GM06990 (cell line): ENCODE data around the gene TMEM258.

Source experiments
- DNase-seq: peaks from one replicate; pipeline ENCODE4 v3.0.0-alpha.2; 2011; ENCODE audit not compliant: insufficient read length; ENCODE audit errors: extremely low read depth
- H3K27me3 ChIP-seq: replicated peaks from 2 replicates; pipeline ENCODE4 v1.6.0; 2011; ENCODE audit warnings: low read length; ENCODE audit not compliant: control insufficient read depth, insufficient read depth
- H3K36me3 ChIP-seq: 2 replicates; pipeline ENCODE4 v1.5.1; 2011; ENCODE audit warnings: low read length; ENCODE audit not compliant: control insufficient read depth, insufficient read depth
- H3K4me3 ChIP-seq: replicated peaks from 2 replicates; pipeline ENCODE4 v1.5.1; 2011; ENCODE audit warnings: low read depth, mild to moderate bottlenecking, control low read depth, low read length
- TF ChIP-seq, protein P1 (sequence below): IDR thresholded peaks from 2 replicates; pipeline ENCODE4 v1.5.1; 2011; ENCODE audit warnings: low read length, control low read depth, mild to moderate bottlenecking, inconsistent platforms; ENCODE audit not compliant: insufficient read depth, poor library complexity, severe bottlenecking

Gene TMEM258

DNA sequence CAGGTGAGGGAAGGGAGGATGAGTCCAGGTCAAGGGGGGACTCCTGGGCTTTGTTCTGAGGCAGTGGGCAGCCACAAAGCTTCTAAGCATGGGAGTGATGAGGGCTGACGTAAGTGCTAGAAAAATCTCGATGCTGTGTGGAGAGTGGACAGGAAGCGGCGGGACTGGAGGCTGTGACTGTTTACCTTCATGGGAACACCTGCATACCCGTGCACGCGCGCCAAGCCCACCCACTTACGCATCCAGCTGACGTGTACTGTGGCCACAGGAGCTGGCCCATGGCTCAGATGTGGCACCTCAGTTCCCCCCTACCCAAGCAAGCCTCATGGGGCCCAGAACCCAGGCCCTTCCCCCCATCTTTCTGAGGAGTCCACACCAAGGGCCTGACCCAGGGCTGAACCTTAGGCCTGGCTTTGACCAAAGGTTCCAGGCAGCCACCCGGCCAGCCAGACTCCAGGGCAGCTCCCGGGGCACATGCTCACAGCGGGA is 26.0 kb downstream of the TMEM258 start:
- TF ChIP-seq, protein P1, sequence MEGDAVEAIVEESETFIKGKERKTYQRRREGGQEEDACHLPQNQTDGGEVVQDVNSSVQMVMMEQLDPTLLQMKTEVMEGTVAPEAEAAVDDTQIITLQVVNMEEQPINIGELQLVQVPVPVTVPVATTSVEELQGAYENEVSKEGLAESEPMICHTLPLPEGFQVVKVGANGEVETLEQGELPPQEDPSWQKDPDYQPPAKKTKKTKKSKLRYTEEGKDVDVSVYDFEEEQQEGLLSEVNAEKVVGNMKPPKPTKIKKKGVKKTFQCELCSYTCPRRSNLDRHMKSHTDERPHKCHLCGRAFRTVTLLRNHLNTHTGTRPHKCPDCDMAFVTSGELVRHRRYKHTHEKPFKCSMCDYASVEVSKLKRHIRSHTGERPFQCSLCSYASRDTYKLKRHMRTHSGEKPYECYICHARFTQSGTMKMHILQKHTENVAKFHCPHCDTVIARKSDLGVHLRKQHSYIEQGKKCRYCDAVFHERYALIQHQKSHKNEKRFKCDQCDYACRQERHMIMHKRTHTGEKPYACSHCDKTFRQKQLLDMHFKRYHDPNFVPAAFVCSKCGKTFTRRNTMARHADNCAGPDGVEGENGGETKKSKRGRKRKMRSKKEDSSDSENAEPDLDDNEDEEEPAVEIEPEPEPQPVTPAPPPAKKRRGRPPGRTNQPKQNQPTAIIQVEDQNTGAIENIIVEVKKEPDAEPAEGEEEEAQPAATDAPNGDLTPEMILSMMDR: no peak

DNA sequence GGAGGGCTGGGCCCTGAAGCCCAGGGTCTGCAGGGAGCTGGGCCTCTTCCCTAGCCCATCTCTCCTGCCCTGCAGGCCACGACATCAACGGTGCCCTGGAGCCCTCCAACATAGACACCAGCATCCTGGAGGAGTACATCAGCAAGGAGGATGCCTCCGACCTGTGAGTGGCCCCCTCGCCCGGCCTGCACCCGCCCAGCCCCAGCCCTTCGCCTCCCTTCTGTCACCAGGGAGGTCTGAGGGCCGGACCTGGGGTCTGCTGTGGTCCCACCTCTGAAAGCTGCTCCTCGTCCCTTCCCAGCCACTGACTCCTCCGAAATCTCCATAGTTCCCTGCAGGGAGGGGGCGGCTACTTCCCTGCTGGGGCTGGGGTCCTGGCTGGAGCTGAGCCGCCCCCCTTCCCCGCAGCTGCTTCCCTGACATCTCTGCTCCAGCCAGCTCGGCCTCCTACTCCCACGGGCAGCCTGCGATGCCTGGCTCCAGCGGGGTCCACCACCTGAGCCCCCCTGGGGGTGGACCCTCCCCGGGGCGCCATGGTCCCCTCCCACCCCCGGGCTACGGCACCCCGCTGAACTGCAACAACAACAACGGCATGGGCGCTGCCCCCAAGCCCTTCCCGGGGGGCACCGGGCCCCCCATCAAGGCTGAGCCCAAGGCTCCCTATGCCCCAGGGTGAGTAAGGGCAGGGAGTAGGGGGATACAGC is 26.7 kb downstream of the TMEM258 start:
- Histone ChIP-seq H3K27me3 (no peaks in the 10 kb centered on the region), H3K4me3 (no peak overlapping the region), H3K36me3 (no peaks in the 10 kb centered on the region)
- DNase-seq: no peak
- TF ChIP-seq, protein P1: no peak

More for the DNA sequence above, 26.0 kb downstream of the TMEM258 start:
- Histone ChIP-seq H3K27me3 (no peaks in the 10 kb centered on the region), H3K4me3 (no peak overlapping the region), H3K36me3 (no peaks in the 10 kb centered on the region)
- no peak for DNase-seq

DNA sequence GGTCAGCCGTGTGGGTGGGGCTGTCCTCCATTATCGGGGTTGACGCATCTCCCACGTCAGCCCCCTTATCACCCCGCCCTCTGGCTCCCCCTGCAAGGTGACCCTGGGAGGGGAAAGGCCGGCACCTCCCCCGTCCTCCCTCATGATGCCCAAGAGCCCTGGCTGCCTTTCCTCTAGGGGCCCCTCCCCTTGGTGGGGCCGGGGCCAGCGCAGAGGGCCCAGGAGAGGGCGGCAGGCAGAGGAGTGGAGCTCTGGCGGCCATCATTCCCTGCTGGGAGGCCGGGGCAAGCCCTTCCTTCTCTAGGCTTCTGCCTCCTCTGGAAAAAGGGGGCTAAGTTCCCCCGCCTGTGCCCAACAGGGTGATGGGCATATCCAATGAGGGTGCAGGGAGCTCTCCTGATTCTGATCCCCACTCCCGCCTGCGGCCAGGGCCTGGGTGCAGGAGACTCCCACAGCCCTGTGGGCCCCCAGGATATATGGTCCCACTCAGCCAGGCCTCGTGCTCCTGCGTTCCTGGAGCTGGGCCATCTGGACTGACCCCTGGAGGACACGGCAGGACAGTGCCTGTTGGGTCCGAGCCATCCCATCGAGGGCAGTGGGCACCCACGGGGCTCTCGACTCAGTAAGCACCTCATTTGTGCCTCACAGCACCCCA is 27.7 kb downstream of the TMEM258 start:
- Histone ChIP-seq H3K36me3 (no peaks in the 10 kb centered on the region), H3K27me3 (no peaks in the 10 kb centered on the region), H3K4me3 (no peak overlapping the region)
- TF ChIP-seq, protein P1: no peak
- DNase-seq: no peak

DNA sequence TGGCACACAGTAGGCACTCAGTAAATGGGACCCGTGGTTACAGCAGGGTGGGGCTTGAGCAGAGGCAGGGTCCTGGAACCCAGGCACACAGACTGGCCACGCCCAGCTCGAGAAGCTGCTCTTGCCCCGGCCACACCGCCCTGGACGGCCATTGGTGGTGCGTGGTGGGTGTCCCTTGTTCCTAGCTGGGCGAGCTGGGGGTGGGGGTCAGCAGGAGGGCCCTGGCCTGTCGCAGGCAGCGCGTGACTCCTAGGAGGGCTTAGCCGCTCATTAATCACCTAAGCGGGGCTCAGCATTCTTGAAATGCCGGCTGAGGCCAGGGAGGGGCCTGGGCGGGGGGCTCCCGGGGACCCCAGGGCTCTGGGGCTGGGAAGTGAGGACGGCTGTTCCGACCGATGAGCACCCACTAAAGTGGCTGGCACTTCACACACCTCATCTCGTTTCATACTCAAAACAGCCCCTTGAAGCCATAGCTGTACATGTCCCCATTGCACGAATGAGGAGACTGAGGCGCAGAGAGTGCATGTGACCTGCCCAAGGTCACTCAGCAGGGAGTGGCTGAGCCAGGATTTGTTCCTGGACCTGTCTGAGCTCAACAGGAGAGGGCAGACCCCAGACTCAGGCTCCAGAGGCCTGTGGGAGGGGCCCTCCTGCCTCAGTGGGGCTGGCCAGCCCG is 28.3 kb downstream of the TMEM258 start:
- no peak overlapping the region for H3K4me3 ChIP-seq
- DNase-seq: no peak
- H3K36me3 ChIP-seq: no peaks in the 10 kb centered on the region
- H3K27me3 ChIP-seq: no peaks in the 10 kb centered on the region
- TF ChIP-seq, protein P1: no peak

DNA sequence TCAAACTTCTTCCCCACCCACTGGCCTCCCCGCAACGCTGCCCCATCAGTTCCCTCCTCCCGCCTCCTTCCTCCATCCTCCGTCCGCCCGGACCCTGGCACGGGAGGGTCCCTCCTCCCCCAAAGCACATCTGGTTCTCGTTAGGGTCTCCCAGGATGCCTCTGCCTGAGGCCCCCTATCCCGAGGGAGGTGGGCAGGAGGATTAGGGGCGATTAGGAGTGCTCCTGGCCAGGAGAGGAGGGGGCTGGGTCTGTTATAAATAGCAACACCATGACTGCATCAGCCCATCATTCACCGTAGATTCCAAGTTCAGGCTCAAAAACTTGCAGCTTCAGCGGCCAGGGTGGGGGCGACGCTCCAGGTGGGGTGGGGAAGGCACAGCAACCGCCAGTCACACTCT is 29.6 kb downstream of the TMEM258 start:
- Histone ChIP-seq H3K27me3 (no peaks in the 10 kb centered on the region), H3K36me3 (no peaks in the 10 kb centered on the region), H3K4me3 (no peak overlapping the region)
- TF ChIP-seq, protein P1: no peak
- DNase-seq: no peak
